ENCODE results near the gene MAP7.

The MAP7 gene

DNA sequence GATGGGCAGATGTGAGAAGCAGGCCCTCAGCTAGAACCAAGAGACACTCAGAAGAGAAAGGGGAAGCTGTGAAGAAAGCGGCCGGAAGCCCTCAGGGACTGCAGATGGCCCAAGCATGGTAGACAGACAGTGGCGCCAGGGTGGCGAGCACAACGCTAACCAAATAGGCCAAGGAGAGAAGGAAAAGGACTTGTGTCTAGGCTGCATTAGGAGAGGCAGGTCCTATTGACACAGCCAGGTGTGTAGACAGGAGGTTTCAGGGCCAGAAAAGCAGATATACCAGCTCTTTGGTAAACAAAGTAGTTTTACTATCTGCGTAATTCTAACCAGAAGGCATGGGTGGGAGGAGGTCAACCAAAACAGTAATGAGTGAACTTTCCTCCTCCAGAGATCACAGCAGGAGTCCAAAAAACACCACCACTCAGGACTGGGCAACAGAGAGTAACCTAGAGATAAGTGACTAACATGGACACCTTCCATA, 15.8 kb upstream of the MAP7 start:
- in situ Hi-C loops (cut with MboI; ENCODE audit: low sequenced_read_pairs), result no loop called here

DNA sequence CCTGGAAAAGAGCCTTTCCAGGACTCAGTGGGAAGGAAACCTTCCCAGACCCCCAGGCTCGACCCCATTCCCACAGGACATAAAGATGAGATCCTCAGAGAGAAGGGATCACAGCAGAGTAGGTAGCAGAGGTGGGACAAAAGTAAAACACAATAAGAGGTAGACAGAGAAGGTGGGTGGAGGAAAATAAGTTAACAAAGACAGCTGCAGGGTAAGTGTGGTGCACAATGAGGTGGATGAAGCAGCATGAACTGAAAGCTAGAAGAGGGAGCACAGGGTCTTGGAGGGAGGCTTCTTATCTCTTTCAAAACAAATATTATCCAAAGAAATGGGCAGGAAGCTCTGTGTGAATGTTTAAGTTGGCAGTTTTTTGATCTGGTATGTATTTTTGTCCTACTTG, 14.0 kb upstream of the MAP7 start:
- in situ Hi-C loops (cut with MboI; ENCODE audit: low sequenced_read_pairs), result no loop called here

DNA sequence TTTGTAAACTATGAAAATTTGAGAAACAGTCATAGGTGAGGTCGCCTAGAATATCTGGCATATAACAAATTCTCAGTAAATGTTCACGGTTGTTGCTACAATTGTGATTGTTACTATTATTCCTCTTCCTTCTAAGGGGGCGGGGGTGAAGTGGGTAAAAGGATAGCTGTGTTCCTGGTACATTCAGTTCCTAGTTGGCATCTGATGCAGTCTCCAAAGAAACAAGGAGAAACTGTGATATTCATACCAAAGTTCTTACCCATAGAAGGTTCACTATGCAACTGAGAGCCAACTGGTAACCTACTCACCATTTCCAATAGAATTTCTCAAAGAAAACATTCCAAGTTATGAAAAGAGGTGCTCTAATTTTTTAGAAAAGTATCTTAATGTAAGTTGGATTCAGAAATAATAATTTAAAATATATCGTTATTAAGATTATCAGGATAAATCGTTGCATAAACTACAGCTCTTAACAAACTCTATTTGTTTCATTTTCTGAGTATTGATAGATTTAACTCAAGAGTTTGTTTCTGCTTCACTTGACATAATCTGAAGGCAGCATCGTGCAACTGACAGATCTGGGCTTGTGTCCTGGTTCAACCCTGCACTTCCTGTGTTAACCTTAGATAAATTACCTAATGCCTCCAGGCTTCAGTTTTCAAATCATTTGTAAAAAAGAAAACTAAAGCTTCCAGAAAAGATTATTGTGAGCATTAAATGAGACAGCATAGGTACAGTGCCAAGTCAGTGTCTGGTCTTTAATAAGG, 13.3 kb upstream of the MAP7 start:
- in situ Hi-C loops (cut with MboI; ENCODE audit: low sequenced_read_pairs), result no loop called here

DNA sequence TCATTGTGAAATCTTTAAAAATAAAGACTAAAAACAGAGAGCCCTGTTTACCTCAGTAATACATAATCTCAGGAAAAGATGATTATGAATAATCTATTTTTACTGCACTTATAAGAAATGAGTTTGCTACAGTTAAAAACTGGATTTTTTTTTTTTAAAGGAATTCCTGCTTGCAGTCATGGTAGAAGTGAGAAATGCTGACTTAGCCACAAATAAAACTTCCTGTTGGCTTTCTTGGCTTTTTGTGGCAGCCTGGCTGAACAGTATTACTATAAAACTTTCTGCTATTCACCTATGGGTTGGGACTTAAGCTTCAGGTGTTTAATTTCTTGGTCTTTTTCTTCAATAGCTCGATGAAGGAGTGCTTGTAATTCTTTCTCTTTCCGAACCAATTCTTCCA, 12.0 kb upstream of the MAP7 start:
- in situ Hi-C loops (cut with MboI; ENCODE audit: low sequenced_read_pairs), result no loop called here

DNA sequence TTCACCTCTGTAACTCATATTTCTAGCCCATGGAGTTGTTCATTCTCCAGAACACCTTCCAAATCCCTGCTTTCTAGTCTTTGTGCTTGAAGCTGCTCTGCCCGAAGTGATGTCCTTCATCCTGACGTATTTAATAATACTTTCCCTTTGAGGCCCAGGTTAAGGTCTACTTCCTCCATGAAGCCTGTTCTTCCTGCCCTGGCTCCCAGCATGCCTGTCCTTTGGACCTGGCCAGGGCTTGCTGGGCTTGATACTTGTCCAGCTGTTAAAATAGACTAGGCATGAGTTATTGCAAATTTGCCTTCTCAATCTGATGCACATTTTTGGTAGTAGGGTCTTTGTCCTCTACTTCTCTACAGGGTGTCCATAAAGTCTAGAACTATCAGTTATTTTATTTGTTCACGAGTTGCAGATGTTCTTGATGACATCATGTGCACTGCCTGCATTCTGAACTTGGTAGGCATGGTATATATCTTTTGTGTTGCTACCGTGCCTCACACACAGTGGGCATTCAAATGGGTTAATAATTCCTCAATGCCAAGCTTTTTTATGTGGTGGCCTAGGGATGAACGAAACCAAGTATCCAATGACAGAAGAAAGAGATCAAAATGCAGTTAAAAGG, 3.1 kb upstream of the MAP7 start:
- in situ Hi-C loops (cut with MboI; ENCODE audit: low sequenced_read_pairs), result no loop called here

DNA sequence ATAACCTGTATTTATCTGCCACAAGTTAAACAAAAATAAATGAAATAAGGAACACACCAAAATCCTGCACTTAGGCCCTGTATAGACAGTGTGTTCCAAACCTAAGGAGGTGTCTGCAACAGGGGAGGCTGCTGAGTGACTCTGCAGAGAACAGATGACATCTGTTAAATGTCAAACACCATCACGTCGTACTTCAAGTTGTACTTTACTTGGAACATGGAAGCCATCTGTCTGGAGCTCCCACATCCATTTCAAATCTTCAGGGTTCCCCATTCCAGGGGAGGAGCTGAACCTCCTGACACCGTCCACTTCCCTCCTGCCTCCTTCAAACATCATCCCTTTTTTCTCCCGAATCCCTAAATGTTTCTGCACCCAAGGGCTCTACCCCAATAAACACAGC, 1.8 kb upstream of the MAP7 start:
- in situ Hi-C loops (cut with MboI; ENCODE audit: low sequenced_read_pairs), result no loop called here

DNA sequence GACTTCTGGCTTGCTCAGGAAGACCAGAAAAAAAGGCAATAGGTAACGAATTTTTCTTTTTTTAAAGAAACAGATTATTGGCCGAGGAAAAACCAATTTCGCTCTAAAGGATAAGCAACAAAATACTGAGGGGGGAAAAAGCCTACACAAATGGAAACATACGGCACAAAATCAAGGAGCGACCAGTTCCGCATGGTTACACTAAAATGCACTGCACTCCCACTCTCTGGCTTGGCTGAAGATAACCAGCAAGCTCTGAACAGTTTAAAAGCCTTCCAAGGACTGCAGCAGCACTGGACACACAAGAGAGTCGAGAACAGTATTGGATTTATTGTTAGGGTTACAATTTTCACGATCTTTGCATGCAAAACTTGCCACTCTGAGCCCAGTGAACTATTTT, 881 bp upstream of the MAP7 start:
- in situ Hi-C loops (cut with MboI; ENCODE audit: low sequenced_read_pairs), result no loop called here

DNA sequence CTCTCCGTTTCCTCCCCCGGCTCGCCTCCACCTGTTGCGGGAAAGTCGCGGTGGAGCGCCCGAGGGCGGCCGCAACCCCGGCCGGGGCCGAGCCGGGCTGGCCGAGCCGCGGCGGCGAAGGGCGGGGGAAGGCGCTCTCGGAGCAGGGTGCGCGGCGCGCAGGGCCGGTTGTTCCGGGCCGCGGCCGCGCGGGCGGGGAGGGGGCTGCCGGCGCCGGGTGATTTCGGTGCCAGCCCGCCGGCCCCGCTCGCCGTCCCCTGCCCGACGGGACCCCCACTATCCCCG, 235 bp downstream of the MAP7 start:
- in situ Hi-C loops (cut with MboI; ENCODE audit: low sequenced_read_pairs), result no loop called here

DNA sequence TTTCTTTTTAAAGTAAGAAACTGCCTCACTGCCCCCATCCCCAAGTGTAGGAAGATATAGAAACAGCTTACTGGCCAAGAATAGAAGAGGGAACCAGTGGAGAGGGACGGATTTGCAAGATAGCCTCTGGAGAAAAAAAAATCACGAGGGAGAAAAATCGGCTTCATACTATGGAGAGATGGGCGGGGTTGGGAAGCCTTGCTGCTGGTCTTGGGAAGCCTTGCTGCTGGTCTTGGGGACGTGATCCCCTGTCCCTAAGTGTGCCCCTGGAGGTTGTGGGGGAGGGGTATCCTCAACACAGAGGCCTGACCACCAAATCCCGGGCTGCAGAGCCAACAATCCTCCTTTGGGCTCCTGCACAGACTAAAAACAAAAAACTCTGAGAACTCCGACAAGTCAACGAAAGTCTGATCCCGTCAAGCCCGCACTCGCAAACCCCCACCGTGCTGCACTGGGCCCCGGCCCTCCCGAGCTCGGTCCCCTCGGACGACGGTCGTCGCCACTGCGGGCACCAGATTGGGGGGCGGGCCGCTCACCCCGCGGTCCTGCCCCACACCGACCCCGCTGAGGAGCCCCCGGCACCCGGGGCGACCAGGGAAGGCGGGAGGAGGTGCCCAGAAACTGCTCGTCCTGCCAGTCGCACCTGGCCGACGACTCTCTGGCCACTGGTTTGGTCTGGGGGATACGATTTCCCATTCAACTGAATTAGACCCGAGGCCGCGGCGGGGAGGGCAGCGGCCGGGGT, 750 bp downstream of the MAP7 start:
- in situ Hi-C loops (cut with MboI; ENCODE audit: low sequenced_read_pairs), result no loop called here

DNA sequence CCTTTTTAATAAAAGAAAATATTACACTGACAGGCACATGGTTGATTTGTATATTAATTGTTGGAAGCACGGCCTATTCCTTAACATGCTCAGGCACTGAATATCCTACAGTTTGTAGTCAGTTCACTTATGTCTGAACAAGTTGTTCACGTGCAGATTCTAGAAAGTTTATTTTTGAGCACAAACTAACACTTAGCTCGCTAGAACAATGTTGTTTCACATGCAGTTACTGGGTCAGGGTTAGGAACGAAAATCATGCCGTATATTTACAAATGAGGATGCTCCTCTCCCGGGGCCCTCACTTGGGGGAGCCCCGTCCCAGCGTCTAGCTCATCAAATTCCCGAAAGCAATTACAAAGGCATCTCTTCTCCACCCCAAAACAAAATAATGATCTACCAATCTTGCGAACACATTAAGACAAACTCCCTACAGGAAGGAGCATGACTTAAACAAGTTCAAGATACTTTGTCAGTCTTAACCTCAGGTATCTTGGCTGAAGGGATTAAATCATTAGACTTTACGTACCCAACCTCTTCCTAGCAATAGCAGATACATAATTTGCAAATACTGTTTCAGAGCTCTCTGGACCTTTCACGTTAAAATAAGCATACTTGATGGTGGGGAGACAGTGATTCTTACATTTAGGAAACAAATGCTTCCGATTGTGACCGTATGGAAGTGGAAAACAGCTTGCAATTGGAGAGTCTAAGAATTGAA, 1.5 kb downstream of the MAP7 start:
- in situ Hi-C loops (cut with MboI; ENCODE audit: low sequenced_read_pairs), result no loop called here

DNA sequence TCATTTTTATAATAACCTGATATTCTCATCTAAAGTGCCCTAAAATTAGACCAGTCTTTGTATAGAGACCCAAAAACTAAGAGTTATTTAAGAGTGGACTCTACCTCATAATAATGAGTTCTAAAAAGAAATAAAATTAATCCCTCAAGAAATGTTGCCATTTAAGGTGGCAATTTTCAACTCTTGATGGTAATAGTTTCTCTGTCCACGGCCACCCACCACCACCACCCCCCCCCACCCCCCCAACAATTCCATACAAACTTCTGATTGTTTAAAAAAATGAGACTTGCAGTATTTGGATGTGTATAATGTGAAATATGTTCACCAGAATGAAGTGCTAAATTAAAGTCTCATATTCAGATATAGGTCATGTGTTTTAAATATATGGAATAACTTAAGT, 2.4 kb downstream of the MAP7 start:
- in situ Hi-C loops (cut with MboI; ENCODE audit: low sequenced_read_pairs), result no loop called here

DNA sequence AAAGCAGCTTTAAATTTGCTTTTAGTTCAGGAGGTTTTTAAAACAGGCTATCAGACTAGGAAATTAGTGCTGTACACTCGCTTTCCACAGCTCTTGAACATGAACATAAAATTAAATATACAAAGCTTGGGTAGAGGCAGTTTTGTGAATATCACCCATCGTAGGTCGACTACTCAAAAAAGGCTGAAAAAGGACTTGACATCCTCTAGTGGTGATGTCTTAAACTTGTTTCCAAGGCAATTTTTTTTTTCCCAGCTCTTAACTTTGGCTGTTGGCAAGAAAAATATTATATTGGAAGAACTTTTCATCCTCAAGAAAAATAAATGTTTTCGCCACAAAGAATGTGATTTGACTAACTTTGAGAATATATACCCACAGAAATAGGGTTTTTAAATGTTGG, 2.9 kb downstream of the MAP7 start:
- in situ Hi-C loops (cut with MboI; ENCODE audit: low sequenced_read_pairs), result no loop called here

DNA sequence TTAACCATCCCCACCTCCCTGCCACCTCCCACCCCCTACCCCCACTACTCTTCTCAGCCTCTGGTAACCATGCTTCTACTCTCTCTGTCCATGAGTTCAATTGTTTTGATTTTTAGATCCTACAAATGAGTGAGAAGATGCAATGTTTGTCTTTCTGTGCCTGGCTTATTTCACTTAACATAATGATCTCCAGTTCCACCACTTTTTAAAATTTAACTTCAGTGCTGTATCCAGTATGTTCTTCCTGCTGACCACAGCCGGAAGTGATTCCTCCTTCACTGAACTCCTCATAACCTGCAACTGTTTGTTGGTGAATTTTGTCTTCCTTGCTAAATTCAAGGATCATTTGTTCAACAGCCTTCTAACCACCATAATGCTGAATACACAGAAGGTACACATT, 3.9 kb downstream of the MAP7 start:
- in situ Hi-C loops (cut with MboI; ENCODE audit: low sequenced_read_pairs), result no loop called here

DNA sequence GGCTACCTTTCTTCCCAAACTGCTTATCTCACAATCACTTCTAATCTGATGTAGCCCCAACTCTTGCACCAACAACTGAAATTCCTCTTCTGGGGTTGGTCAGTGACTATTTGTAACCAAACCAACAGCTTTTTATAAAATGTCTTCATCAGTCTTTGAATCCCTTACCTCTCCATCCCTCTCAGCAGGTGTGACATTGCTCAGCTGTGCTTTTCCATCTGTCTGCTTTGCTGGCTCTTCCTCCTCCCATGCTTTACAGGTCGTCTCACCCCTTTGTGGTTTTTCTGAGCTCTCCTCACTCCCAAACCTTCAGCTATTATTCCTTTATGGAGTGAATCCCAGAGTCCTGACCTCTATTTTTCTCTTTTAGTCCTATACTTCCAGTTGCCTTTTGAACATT, 5.9 kb downstream of the MAP7 start:
- in situ Hi-C loops (cut with MboI; ENCODE audit: low sequenced_read_pairs), result no loop called here

DNA sequence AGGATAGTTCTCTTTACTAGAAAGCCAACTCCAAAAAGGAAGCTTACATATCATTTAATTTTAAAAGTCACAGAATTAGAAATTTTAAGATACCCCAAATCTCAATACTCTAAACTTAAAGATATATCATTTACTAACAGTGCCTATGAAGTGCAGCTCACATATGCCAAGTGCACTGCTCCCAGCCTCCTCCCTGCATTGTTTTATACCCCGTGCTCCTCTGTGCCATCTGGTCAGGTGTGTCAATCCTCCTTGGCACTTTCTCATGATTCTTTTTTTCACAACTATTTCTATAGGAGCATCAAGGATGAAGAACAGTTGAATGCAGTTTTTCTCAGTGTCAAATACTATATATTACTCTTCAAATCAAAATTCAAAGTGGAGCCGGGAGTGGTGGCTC, 8.8 kb downstream of the MAP7 start:
- in situ Hi-C loops (cut with MboI; ENCODE audit: low sequenced_read_pairs), result no loop called here

DNA sequence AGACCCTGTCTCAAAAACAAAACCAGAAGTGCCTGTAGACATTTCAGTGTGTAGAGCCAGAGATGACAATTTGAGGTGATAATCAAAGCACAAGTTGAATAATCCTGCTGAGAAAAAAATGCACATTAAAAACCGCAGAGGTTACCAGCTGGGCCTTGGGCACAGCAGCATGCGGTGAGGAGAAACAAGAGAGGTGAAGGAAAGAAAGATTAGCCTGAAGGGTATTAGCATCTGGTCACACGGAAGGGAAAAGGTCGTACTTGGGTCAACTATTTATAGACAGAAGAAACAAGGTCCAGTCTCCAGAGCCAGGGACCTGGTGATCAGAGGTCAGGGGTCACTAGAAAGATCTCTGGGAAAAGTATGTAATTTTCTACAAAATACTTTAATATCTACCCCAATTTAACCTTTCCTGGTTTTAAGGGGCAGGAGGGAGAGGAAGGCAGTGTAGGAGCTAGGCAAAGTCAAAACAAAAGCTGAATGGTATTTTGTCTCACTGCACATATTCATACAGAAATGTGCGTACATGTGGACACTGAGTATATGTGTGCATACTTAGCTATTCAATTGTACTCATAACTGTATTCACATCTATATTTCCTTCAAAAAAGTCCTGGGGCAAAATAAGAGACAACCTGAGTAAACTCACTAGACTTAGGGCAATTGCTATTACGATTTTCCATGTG, 10.1 kb downstream of the MAP7 start:
- in situ Hi-C loops (cut with MboI; ENCODE audit: low sequenced_read_pairs), result no loop called here

DNA sequence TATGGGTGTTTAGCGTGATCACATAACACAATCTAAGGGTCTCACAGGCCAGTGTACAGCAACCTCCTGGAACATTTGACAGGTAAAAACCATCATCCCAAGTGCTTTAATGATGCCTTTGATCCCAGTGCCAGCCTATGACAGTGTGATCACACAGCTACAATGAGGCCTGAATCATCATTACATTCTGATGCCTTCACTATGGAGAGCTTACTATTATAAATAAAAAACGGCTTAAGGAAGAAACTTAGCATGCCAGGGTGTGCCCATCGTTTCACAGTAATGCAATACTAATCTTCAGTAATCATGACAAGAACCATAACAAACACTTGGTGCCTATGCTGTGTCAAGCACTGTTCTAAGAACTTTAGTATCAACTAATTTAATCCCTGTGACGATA, 11.4 kb downstream of the MAP7 start:
- in situ Hi-C loops (cut with MboI; ENCODE audit: low sequenced_read_pairs), result no loop called here

DNA sequence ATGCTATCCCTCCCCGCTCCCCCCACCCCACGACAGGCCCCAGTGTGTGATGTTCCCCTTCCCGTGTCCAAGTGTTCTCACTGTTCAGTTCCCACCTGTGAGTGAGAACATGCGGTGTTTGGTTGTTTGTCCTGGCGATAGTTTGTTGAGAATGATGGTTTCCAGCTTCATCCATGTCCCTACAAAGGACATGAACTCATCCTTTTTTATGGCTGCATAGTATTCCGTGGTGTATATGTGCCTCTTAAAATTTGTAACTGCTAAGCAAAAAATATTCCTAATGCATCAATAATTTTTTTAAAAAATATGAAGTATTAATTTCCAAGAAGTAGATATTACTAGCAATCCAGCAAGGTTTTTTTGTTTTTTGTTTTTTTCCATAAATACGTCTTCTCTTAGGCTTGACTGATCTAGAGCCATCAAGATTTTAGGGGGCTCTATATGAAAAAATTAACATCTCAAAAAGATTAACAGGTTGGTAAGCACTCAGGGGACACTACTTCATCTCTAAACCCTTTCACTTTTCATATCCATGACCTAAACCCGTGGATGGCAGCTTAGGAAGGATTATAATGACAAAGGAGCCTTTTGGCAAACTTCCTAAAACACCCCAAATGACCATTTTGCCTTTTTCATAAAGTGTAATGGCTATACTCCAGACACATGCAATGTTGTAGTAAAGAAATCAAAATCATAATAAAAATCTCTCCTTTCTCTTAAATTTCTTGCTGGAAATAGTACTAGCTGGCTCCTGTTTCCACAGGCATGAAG, 14.2 kb downstream of the MAP7 start:
- in situ Hi-C loops (cut with MboI; ENCODE audit: low sequenced_read_pairs), result no loop called here

DNA sequence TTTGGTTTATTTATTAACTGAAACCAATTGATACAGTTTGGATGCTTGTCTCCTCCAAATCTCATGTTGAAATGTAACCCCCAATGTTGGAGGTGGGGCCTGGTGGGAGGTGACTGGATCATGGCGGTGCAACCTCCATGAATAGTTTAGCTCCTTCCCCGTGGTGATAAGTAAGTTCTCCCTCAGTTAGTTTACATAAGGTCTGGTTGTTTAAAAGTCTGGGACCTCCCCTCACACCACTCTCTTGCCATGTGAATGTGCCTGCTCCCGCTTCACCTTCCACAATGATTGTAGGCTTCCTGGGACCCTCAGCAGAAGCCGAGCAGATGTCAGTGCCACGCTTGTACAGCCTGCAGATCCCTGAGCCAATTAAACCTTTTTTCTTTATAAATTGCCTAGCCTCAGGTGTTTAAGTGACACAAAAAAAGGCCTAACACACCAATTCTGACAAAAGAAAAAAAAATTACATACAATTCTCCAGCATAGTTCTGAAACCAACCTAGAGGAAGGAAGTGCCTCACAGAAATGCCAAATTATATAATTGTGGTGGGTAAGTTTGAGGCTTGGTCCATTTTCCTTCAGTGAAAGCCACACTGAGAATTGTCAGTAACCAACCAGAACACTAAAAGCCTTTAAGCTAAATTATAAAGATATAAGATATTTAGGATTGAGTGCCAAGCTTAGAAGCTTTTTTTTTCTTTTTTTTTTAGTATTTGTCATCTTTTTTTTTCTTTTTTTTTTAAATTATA, 15.0 kb downstream of the MAP7 start:
- in situ Hi-C loops (cut with MboI; ENCODE audit: low sequenced_read_pairs), result no loop called here

DNA sequence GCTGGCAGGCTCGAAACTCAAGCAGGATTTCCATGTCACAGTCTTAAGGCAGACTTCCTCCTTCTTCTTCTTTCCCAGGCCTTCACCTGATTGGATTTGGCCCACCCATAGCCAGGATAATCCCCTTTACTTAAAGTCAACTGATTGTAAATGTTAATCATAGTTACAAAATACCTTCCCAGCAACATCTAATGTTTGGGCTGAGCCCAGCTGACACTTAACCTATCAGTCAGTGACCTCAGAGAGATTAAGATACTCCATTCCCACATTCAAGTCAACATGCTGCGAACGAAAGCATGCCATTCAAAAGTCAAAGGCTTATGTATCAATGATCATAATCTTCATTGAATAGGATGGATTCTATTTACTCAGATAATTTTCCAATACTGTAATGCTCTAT, 16.0 kb downstream of the MAP7 start:
- in situ Hi-C loops (cut with MboI; ENCODE audit: low sequenced_read_pairs), result no loop called here

Measured in HL-60/S4 (cell line).